Progenitor cell of endocrine pancreas (in vitro differentiated cells): ENCODE results near the gene IRGQ. TPM values are rescaled to one million over a fixed set of nuclear protein-coding genes. Genes with fewer than 3 reads are reported as not detected.

Experiments
- DNase-seq: peaks from one replicate; pipeline ENCODE4 v3.0.0; 2021; ENCODE audit warnings: low spot score; ENCODE audit not compliant: unreplicated experiment
- H3K27ac Mint-ChIP-seq: 2 replicates; pipeline ENCODE4 v1.8.0; 2021; ENCODE audit warnings: mild to moderate bottlenecking, moderate library complexity, mixed read lengths
- H3K27me3 Mint-ChIP-seq: 2 replicates; pipeline ENCODE4 v1.8.0; 2021; ENCODE audit warnings: mixed read lengths
- H3K36me3 Mint-ChIP-seq: 2 replicates; pipeline ENCODE4 v1.8.0; 2022; ENCODE audit warnings: mixed read lengths; ENCODE audit not compliant: insufficient read depth
- H3K4me1 Mint-ChIP-seq: 2 replicates; pipeline ENCODE4 v1.8.0; 2021; ENCODE audit warnings: low read depth, mixed read lengths
- H3K4me3 Mint-ChIP-seq: 2 replicates; pipeline ENCODE4 v1.8.0; 2021; ENCODE audit warnings: low read depth, mild to moderate bottlenecking, moderate library complexity, mixed read lengths
- H3K9me3 Mint-ChIP-seq: 2 replicates; pipeline ENCODE4 v1.8.0; 2021; ENCODE audit warnings: low read depth, mixed read lengths
- total RNA-seq: library from RNA; stranded (reverse); gene quantifications from 2 replicates; pipeline ENCODE4 v1.2.1, GENCODE V29; 2021
- TF ChIP-seq, protein P1 (sequence below): fragments of 200-600 bp; sonication (generic); IDR thresholded peaks from one replicate; pipeline ENCODE4 v1.5.0; 2021; ENCODE audit warnings: antibody characterized with exemption, mild to moderate bottlenecking; ENCODE audit not compliant: unreplicated experiment

Gene IRGQ
- total RNA-seq, 1 donor from 2014 or later: 63.6 TPM

DNA sequence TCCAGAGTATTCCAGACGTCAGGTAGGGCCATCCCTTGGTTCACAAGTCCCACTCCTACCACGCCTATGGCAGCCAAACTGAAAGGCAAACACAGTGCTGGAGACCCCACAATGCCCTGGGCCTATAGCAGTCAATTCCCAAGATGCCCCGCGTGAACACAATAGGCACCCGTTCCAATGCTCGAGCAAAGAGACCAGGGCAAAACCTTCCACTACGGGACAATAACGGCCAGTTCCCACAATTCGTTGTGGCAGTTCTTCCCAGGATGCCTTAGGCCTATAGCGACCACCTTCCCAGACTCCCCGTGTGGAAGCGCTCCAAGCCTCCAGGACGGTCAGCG, 23.0 kb upstream of the IRGQ start:
- no peak for DNase-seq
- Mint-ChIP-seq H3K36me3 (peaks cover 9% of the 10 kb centered on the region), H3K27ac (peak overlapping the region; percentile 100), H3K4me1 (peaks cover 10% of the 10 kb centered on the region), H3K27me3 (no peaks in the 10 kb centered on the region), H3K4me3 (peak overlapping the region; percentile 92), H3K9me3 (no peaks in the 10 kb centered on the region)
- TF ChIP-seq, protein P1, sequence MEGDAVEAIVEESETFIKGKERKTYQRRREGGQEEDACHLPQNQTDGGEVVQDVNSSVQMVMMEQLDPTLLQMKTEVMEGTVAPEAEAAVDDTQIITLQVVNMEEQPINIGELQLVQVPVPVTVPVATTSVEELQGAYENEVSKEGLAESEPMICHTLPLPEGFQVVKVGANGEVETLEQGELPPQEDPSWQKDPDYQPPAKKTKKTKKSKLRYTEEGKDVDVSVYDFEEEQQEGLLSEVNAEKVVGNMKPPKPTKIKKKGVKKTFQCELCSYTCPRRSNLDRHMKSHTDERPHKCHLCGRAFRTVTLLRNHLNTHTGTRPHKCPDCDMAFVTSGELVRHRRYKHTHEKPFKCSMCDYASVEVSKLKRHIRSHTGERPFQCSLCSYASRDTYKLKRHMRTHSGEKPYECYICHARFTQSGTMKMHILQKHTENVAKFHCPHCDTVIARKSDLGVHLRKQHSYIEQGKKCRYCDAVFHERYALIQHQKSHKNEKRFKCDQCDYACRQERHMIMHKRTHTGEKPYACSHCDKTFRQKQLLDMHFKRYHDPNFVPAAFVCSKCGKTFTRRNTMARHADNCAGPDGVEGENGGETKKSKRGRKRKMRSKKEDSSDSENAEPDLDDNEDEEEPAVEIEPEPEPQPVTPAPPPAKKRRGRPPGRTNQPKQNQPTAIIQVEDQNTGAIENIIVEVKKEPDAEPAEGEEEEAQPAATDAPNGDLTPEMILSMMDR: no peak

DNA sequence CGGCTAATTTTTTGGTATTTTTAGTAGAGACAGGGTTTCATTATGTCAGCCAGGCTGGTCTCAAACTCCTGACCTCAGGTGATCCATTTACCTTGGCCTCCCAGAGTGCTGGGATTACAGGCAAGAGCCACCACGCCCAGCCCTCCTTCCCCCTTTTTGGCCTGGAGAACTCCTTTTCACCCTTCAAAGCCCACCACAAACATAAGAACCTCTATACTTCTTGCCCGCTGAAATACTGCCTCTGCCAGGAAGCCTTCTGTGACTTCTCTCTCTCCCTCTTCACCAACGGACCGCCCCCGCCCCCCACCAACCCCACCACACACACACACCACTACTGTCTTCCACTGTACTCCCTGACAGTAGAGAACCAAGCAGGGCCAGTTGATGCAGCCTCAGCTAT, 21.0 kb upstream of the IRGQ start:
- H3K9me3 Mint-ChIP-seq: no peaks in the 10 kb centered on the region
- peaks cover 10% of the 10 kb centered on the region for H3K4me1 Mint-ChIP-seq
- TF ChIP-seq, protein P1: no peak
- peaks cover 14% of the 10 kb centered on the region for H3K36me3 Mint-ChIP-seq
- DNase-seq: no peak
- H3K27me3 Mint-ChIP-seq: no peaks in the 10 kb centered on the region
- no peak overlapping the region for H3K4me3 Mint-ChIP-seq
- H3K27ac Mint-ChIP-seq: no peak overlapping the region

DNA sequence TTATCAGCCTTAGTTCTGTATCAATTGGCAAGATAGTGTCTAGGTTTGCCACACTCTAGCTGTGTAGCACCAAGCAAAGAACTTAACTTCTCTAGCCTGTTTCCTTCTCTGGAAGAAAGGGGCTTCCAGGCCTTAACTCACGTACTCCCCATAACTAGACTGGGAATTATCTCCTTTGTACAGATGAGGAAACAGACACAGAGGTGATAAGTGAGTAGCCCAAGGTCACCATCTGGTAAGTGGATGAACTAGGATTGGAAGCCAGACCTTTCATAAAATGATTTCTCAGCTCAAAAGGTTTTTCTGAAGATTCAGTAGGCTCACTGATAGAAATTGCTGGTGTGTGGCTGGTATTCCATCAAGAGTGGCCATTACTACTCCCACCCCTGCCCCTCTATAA, 20.4 kb upstream of the IRGQ start:
- no peaks in the 10 kb centered on the region for H3K9me3 Mint-ChIP-seq
- peaks cover 18% of the 10 kb centered on the region for H3K36me3 Mint-ChIP-seq
- H3K4me3 Mint-ChIP-seq: no peak overlapping the region
- no peak overlapping the region for H3K27ac Mint-ChIP-seq
- H3K4me1 Mint-ChIP-seq: peaks cover 10% of the 10 kb centered on the region
- no peak for DNase-seq
- TF ChIP-seq, protein P1: no peak
- no peaks in the 10 kb centered on the region for H3K27me3 Mint-ChIP-seq

DNA sequence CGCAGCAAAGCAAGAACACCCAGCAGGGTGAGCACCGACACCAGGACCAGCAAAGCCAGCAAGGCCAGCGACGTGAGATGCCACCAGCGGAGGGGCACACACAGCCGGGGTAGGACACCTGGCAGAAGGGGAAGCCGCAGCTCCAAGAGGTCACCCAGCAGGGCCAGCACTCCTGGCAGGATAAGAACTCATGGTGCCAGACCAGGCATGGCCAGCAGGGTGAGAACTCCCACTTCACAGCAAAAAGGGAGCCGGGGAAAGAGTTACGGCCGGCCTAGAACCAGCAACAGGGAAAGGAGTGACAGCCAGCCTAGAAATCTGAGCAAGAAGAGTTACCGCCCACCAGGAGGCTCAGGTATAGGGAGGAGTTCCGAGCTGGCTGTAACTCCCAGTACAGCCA, 16.4 kb upstream of the IRGQ start:
- Mint-ChIP-seq H3K27me3 (no peaks in the 10 kb centered on the region), H3K27ac (no peak overlapping the region), H3K4me3 (no peak overlapping the region), H3K36me3 (peaks cover 20% of the 10 kb centered on the region), H3K9me3 (no peaks in the 10 kb centered on the region), H3K4me1 (no peaks in the 10 kb centered on the region)
- DNase-seq: no peak
- TF ChIP-seq, protein P1: no peak

DNA sequence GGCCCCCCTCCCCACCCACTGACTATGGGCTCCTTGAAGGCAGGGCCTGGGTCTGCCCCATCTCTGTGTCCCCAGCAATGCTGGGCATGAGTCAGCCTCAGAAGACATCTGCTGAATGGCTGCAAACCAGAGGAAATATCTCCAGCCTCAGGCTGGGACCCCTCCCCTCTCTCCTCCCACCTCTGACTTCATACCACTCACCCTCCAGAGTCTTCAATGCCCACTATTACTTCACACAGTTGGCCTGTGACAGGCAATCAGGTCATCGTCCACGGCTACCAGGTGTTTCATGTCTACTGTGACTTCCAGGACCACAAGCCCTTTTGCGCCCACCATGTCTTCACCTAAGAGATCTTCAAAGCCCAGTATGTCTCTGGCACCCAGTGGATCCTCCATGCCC, 15.9 kb upstream of the IRGQ start, which contains the start of gene SRRM5:
TSS of gene SRRM5 (plus strand) at position 301 of the 400 bp plus-strand sequence. CDS start at position 335, 34 bp downstream.
- Mint-ChIP-seq H3K36me3 (peaks cover 23% of the 10 kb centered on the region), H3K4me3 (no peak within 1 kb of the TSS), H3K27me3 (no peaks in the 10 kb centered on the region), H3K4me1 (no peaks in the 10 kb centered on the region), H3K27ac (peak within 1 kb of the TSS; percentile 90), H3K9me3 (no peaks in the 10 kb centered on the region)
- no peak for DNase-seq
- TF ChIP-seq, protein P1: no peak
